ENCODE data around the gene CSNK2A1.
A peak's percentile ranks its signal among the peaks of the same experiment; 100 is the strongest.

CSNK2A1 gene

DNA sequence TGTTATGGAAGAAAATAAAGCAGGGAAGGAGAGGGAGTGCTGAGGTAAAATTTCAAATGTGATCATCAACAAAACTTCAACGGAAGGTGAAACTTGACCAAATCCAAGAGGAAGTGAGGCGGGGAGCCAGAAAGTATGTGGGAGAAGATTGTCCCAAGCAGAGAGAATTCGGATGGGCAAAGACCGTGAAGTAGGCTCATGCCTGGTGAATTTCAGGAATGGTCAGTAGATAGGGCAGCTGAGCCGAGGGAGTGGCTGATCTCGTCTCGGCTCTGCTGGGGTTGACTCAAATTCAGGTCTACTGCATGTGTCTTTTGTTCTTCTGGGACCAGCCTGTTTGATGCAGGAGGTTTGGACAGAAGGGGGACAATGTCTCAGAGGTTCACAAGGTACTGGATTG, 7.0 kb upstream of the CSNK2A1 start:
- Mint-ChIP-seq H3K9me3 (no peaks in the 10 kb centered on the region), H3K27me3 (peaks cover 35% of the 10 kb centered on the region), H3K36me3 (ENCODE audit: low read depth) (no peaks in the 10 kb centered on the region), H3K4me3 (no peak overlapping the region), H3K27ac (no peak overlapping the region), H3K4me1 (peaks cover 6% of the 10 kb centered on the region)
- ATAC-seq (no peak), DNase-seq (no peak)

DNA sequence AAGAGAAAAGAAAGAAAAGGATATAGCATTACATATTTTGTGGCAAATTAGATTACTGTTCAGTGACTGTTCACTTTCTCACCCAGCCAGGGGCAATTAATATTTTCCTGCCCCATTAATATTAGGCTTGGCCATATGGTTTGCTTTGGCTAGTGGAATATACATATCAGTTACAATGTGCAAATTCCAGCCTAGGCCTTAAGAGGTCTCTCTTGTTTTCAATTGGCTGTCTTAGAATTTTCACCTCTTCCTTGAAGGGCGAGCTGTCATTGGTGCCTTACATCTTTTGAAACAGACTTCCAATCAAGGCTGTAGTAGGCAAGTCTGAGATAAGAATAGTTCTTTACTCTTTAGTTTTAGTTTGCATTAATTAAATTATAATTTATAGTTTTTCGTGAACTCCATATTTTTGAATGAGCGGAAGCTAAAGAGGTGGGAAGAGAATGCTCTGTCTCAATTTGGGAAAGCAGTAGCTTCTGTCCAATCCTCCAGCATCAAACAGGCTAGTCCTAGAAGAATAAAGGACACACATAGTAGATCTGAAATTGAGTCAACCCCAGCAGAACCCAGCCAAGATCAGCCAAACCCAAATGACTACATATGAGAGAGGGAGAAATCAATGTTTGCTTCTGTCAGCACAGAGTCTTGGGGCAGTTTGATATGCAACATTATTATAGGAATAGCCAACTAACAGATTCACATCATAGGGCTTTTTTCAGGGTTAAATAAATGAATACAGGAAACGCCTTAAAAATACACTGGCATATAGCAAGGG, 6.3 kb upstream of the CSNK2A1 start:
- ATAC-seq = no peak
- Mint-ChIP-seq H3K36me3 (ENCODE audit: low read depth) (no peaks in the 10 kb centered on the region), H3K9me3 (no peaks in the 10 kb centered on the region), H3K27ac (no peak overlapping the region), H3K4me3 (no peak overlapping the region), H3K27me3 (peaks cover 31% of the 10 kb centered on the region), H3K4me1 (peaks cover 7% of the 10 kb centered on the region)
- no peak for DNase-seq

DNA sequence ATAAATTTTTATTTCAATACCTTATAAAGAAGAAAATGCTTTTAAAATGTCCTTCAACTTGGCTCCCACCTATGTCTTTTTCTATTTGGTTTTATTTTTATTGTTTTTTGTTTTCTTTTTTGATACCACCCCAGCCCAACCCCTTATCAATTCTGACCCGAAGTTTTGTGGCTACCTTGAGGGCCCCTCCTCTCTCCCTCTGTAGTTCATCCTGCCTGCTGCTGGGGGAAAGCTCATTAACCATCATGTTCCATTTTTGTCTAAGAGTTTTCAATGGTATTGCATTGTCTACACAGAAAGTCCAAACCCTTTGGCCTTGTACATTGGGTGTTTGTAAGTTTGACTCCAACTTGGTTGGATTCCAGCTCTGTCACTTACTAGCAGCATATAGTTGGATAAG, 5.3 kb upstream of the CSNK2A1 start:
- Mint-ChIP-seq H3K9me3 (peaks cover 6% of the 10 kb centered on the region), H3K36me3 (ENCODE audit: low read depth) (peaks cover 2% of the 10 kb centered on the region), H3K4me3 (no peak overlapping the region), H3K27ac (no peak overlapping the region), H3K27me3 (peaks cover 23% of the 10 kb centered on the region), H3K4me1 (peaks cover 15% of the 10 kb centered on the region)
- ATAC-seq = no peak
- DNase-seq = no peak

DNA sequence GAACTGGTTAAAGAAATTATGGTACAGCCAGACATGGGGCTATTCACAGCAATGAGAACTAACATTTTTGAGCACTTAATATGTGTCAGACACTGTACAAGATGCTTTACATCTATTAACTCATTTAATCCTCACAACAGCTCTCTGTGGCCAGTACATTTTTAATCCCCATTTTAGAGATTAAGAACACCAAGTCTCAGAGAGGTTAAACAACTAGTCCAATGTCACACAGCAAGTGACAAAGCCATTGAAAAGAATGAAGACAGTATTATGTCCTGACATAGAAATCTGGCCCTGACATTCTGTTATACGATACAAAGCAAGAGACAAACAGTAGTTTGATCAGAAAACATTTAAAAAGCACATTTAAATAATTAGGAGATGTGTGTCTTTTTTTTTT, 3.8 kb upstream of the CSNK2A1 start:
- Mint-ChIP-seq H3K4me3 (no peak overlapping the region), H3K36me3 (ENCODE audit: low read depth) (peaks cover 6% of the 10 kb centered on the region), H3K4me1 (peaks cover 19% of the 10 kb centered on the region), H3K27me3 (peaks cover 16% of the 10 kb centered on the region), H3K27ac (no peak overlapping the region), H3K9me3 (peaks cover 6% of the 10 kb centered on the region)
- ATAC-seq = no peak
- no peak for DNase-seq

DNA sequence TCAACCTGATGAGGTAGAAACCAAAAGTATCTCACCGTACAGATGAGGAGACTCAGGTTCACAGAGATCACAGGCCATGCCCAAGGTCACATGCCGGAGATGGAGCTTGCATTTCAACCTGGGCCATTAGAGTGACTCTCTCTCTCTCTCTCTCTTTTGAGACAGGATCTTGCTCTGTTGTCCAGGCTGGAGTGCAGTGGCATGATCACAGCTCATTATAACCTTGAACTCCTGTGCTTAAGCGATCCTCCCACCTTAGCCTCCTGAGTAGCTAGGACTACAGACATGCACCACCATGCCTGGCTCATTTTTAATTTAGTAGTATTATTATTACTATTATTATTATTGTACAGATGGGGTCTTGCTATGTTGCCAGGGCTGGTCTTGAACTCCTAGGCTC, 2.8 kb upstream of the CSNK2A1 start:
- H3K4me3 Mint-ChIP-seq = no peak overlapping the region
- peaks cover 29% of the 10 kb centered on the region for H3K4me1 Mint-ChIP-seq
- ATAC-seq (no peak), DNase-seq (no peak)
- H3K27me3 Mint-ChIP-seq = peaks cover 11% of the 10 kb centered on the region
- H3K27ac Mint-ChIP-seq = no peak overlapping the region
- H3K36me3 Mint-ChIP-seq (ENCODE audit: low read depth) = peaks cover 12% of the 10 kb centered on the region
- peaks cover 6% of the 10 kb centered on the region for H3K9me3 Mint-ChIP-seq

DNA sequence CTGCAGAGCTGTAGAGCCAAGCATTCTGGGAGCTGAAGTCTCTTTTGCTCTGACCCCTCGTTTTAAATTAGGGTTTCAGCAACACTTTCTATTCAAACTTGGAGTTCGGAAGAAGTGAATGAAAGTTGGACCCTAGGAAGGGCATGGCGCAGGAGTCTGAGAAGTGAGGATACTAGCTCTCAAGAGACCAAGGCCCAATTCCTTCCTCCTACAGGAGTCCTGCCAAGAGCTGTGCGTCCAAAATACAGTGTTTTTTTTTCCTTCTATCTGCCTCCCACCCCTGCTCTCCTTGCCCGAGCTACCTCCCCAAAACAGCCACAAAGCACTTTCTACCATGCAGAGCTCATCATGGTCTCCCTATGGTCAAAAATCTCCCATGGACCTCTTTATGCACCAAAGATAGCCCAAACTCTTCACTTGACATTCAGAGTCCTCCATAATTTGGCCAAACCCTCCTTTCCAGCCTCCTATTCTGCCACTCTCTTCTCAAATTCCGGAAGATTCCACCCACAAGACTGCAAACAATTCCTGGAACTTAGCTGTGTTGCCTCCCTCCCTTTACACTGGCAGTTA, 649 bp upstream of the CSNK2A1 start:
- ATAC-seq (no peak), DNase-seq (no peak)
- Mint-ChIP-seq H3K27ac (peak overlapping the region; percentile 94), H3K36me3 (ENCODE audit: low read depth) (peaks cover 30% of the 10 kb centered on the region), H3K4me3 (peak overlapping the region; percentile 91), H3K27me3 (no peaks in the 10 kb centered on the region), H3K4me1 (peaks cover 48% of the 10 kb centered on the region), H3K9me3 (peaks cover 6% of the 10 kb centered on the region)

DNA sequence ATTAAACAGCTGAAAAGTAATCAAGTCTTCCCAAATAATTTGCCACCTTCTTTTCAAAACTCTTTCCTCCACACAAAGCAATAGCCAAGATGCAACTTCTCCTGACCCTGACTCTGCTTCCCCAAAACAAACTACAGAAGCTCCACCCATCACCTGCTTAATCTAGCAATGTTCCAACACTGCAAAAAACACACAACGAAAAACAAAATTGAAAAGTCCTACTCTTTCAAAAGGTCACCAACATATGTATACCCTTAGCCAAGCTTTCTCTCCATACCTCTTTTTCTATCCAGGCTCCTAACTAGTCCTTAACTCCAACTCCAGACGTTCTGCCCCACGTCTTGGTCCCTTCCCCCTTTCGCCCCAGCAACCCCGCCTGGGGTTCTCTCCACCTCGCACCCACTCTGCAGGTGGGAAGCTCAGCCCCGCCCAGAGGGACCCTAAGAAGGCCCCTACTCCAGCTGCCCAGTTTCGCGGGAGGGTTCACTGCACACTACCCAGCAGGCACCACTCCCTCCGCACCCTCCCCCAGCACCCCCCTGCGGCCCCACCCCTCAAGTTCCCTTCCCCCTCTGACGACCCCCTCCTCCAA, 717 bp downstream of the CSNK2A1 start:
- peaks cover 33% of the 10 kb centered on the region for H3K36me3 Mint-ChIP-seq (ENCODE audit: low read depth)
- ATAC-seq (peak; percentile 29), DNase-seq (peak; percentile 31)
- peaks cover 6% of the 10 kb centered on the region for H3K9me3 Mint-ChIP-seq
- peak overlapping the region; percentile 91 for H3K4me3 Mint-ChIP-seq
- no peaks in the 10 kb centered on the region for H3K27me3 Mint-ChIP-seq
- peaks cover 60% of the 10 kb centered on the region for H3K4me1 Mint-ChIP-seq
- H3K27ac Mint-ChIP-seq = peak overlapping the region; percentile 94

DNA sequence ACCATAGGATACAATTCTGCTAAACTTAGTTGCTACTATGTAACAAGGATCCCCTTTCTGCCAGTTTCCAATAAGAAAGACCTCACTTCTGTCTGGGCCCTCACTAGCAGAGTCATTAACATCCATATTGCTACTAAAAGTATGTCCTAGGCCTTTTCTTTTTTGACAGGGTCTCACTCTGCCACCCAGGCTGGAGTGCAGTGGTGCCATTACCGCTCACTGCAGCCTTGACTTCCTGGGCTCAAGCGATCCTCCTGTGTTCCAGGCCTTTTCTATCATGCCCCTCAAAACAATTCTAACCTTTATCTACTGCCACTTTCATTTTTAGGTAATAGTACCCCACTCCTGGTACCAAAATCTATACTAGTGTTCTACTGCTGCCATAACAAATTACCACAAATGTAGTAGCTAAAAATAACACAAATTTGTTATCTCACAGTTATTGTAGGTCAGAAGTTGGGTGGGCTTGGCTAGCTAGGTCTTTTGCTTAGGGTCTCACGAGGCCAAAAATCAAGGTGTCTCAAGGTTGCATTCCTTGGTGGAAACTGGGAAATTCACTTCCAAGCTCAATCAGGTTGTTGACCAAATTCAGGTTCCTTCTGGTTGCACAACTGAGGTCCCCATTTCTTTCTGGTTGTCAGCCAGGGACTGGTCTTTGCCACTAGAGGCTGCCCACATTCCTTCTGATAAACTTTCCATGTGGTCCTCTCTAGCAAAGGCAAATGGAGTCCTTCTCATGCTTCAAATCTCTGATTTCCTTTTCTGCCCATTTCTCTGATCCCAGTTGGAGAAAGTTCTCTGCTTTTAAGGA, 3.0 kb downstream of the CSNK2A1 start:
- ATAC-seq (no peak), DNase-seq (no peak)
- H3K36me3 Mint-ChIP-seq (ENCODE audit: low read depth) = peaks cover 41% of the 10 kb centered on the region

DNA sequence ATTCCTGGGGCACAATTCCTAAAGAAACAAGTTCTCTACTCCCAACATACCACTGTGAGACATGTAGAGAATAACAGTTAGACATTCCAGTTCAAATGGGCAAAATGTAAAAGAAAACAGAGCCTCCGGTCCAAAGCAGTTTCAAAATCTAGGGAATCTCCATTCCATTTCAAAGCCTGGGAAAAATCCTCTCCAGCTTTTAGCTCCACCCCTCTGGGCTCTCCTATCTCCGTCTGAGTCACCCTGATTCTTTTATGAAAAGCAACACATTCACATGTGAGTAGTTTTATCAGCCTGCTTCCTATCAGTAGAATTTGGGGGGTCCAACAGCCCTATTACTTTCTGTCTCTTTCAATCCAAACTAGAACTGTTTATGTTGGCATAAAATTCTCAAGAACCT, 3.7 kb downstream of the CSNK2A1 start:
- Mint-ChIP-seq H3K27ac (no peak overlapping the region), H3K4me1 (peaks cover 89% of the 10 kb centered on the region), H3K27me3 (no peaks in the 10 kb centered on the region), H3K9me3 (peaks cover 6% of the 10 kb centered on the region), H3K4me3 (peak overlapping the region; percentile 6), H3K36me3 (ENCODE audit: low read depth) (peaks cover 44% of the 10 kb centered on the region)
- DNase-seq = no peak
- no peak for ATAC-seq

More for the DNA sequence above, 3.0 kb downstream of the CSNK2A1 start:
- H3K27ac Mint-ChIP-seq = no peak overlapping the region
- no peak overlapping the region for H3K4me3 Mint-ChIP-seq
- H3K27me3 Mint-ChIP-seq = no peaks in the 10 kb centered on the region
- peaks cover 83% of the 10 kb centered on the region for H3K4me1 Mint-ChIP-seq
- H3K9me3 Mint-ChIP-seq = peaks cover 6% of the 10 kb centered on the region

DNA sequence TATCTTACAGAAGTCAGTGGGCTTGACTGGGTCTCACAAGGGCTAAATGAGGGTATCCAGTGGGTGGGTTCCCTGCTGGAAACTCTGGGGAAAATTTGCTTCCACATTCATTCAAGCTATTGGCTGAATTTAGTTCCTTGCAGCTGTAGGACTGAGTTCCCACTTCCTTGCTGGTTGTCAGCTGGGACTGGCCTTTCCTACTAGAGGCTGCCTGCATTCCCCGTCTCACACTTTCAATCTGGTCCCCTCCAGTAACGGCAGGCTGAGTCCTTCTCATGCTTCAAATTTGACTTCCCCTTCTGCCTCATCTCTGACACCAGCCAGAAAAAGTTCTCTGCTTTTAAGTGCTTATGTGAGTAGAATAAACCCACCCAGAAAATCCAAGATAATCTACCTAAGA, 4.4 kb downstream of the CSNK2A1 start:
- ATAC-seq = no peak
- Mint-ChIP-seq H3K4me3 (no peak overlapping the region), H3K36me3 (ENCODE audit: low read depth) (peaks cover 42% of the 10 kb centered on the region), H3K9me3 (no peaks in the 10 kb centered on the region), H3K27me3 (no peaks in the 10 kb centered on the region), H3K4me1 (peaks cover 88% of the 10 kb centered on the region), H3K27ac (no peak overlapping the region)
- DNase-seq = no peak

DNA sequence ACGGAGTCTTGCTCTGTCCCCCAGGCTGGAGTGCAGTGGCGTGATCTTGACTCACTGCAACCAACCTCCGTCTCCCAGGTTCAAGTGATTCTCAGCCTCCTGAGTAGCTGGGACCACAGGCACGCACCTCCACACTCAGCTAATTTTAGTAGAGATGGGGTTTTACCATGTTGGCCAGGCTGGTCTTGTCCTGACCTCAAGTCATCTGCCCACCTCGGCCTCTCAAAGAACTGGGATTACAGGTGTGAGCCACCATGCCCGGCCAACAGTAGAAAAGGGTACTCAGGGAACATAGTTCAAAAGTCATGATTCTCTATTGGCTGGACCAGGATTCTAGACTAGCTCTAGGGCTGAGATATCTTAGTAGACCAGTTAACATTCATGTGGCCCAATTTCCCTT, 5.6 kb downstream of the CSNK2A1 start:
- Mint-ChIP-seq H3K27me3 (no peaks in the 10 kb centered on the region), H3K9me3 (no peaks in the 10 kb centered on the region), H3K27ac (no peak overlapping the region), H3K4me3 (no peak overlapping the region), H3K4me1 (peaks cover 91% of the 10 kb centered on the region), H3K36me3 (ENCODE audit: low read depth) (peaks cover 46% of the 10 kb centered on the region)
- no peak for ATAC-seq
- DNase-seq = no peak

DNA sequence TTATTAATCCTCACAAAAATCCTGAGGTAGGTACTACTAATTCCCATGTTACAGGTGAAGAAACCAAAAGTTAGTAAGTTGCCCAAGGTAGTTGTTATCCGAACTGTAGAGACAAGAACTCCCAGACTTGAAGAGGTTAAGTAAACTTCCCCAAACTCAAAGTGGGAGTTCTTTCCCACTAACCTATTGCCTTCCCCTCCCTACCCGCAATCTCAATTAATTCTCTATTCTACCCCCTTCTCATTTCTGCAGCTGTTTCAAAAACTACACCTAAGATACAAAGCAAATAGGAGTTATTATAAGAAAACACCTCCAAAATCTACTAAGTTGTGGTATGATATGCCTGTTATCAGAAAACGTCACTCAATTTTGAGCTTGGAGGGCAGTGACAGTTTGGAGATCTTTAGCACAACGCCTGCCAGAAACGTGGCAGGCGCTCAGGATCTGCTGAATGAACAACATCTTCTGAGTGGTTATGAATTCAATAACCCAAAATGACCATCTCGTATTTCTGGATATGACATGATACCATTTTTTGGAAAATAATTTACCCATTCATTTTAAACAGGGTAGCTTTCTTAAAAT, 7.1 kb downstream of the CSNK2A1 start:
- ATAC-seq (no peak), DNase-seq (no peak)
- H3K27me3 Mint-ChIP-seq = no peaks in the 10 kb centered on the region
- peaks cover 43% of the 10 kb centered on the region for H3K36me3 Mint-ChIP-seq (ENCODE audit: low read depth)
- H3K27ac Mint-ChIP-seq = no peak overlapping the region
- peak overlapping the region; percentile 18 for H3K4me3 Mint-ChIP-seq
- H3K4me1 Mint-ChIP-seq = peaks cover 89% of the 10 kb centered on the region
- no peaks in the 10 kb centered on the region for H3K9me3 Mint-ChIP-seq

DNA sequence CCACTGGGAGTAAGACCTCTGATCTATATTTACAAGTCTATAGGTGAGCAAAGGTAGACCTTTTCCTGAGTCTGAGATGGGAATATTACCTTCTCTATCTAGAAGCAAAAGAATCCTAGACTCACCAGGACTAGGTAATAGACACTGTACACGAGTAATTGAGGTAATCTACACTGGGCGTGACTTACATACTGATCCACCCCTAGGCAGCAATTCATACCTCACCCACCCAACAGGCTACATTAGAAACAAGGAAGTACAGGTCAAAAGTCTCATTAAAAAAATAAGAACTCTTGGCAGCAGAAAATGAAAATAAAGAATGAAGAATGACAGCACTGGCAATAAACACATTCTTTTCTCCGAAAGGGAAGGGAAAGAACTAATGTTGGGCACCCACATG, 7.6 kb downstream of the CSNK2A1 start:
- Mint-ChIP-seq H3K27me3 (no peaks in the 10 kb centered on the region), H3K36me3 (ENCODE audit: low read depth) (peaks cover 39% of the 10 kb centered on the region), H3K4me1 (peaks cover 85% of the 10 kb centered on the region), H3K9me3 (no peaks in the 10 kb centered on the region), H3K4me3 (no peak overlapping the region), H3K27ac (no peak overlapping the region)
- DNase-seq = no peak
- no peak for ATAC-seq

DNA sequence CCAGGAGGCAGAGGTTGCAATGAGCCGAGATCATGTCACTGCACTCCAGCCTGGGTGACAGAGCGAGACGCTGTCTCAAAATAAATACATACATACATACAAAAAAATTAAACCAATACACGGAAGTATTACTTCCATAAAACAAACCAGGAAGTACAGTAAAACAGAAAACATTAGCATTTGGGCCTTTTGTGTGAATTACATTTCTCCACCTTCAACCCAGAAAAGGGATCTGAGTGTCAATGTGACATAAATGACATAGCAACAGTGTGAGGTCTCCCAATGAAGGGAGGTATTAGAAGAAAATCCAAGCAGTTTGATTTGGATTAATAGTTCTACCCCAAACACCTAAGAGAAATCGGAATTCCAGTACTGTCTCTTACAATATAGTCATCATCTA, 10.1 kb downstream of the CSNK2A1 start:
- H3K4me3 Mint-ChIP-seq = no peak overlapping the region
- H3K4me1 Mint-ChIP-seq = peaks cover 79% of the 10 kb centered on the region
- H3K27ac Mint-ChIP-seq = no peak overlapping the region

More for the DNA sequence above, 10.1 kb downstream of the CSNK2A1 start:
- DNase-seq (no peak), ATAC-seq (no peak)
- H3K36me3 Mint-ChIP-seq (ENCODE audit: low read depth) = peaks cover 45% of the 10 kb centered on the region
- no peaks in the 10 kb centered on the region for H3K27me3 Mint-ChIP-seq
- peaks cover 2% of the 10 kb centered on the region for H3K9me3 Mint-ChIP-seq

Measured in activated naive CD8-positive, alpha-beta T cell treated with anti-CD3 and anti-CD28 coated beads, Interleukin-2, amount 50 U/mL, for 24 hours (primary cell).